Activated CD4-positive, CD25-positive, alpha-beta regulatory T cell (primary cell): ENCODE data around the gene CDH23.
"Not testable (repeated sequence)": the region's sequence is repeated elsewhere in the genome, so short reads cannot be mapped to it uniquely, and the experiment has no call there.

Source experiments
- DNase-seq, 4 experiments: peaks; one replicate each; lab custom pipeline; 2025; lab: John Stamatoyannopoulos, UW

The CDH23 gene

DNA sequence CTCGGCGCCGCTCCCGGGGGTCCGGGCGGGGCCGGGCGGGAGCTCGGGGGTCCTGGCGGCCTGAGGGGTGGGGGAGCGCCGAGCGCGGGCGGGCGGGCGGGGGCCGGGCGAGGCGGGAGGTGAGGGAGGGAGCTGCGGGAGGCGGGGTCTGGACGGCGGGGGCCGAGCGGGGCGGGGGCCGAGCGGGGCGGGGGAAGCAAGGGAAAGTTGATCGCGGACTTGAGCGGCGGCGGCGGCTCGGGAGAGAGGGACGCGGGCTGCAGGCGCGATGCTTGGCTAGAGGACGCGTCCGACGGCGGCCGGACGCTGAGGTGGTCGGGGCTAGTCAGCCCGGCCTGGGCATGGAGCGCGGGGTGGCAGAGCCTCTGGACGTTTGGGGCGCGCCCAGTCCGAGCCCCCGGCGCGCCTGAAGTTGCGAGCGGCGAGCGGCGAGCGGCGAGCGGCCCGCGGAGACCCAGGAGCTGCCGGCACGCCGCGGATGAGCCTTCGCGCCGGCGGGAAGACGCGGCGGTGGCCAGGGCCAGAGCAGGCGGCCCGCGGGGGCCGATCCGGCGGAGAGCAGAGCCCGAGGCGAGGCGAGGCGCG is at the start of gene CDH23:
Gene CDH23 (plus strand): TSS at position 210 of the 585 bp plus-strand sequence. CDS start 42,912 bp downstream, outside the sequence.
- DNase-seq, result no peak

DNA sequence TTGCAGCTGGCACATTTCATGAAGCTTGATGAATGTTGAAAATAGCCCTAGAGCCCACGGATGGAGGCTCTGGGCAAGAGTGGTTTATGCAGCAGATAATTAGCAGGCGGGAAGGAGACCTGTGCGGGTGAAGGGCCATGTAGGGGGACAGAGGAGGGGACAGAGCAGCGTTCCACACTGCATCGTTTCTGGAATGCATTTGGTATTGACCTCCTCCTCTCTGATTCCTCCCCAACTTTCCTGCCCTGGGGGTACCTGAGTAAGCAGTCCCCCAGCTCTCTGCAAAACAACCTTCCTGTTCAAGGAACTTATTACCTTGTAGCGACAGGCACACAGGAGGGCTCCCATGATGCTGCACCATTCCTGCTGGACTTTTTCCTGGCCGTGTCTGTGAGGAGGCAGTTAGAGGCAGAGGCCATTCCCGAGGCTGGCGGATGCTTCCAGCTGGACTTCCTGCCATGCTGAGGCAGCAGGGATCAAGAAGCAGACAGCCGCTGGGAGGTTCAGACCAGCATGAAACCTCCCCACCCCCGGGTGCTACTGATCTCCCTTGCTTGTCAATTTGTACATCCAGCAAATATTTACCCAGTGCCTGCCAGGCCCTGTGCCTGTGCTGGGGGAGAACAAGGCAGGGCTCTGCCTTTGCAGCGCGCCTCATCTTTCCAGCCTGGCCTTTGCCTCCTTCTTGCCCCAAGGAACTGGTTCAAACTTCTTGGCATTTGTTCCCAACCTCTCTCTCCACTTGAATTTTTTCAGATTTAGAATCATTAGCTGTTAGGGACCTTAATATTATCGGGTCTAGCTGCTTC is 48.9 kb upstream of the CDH23 start:
- DNase-seq, result no peak

DNA sequence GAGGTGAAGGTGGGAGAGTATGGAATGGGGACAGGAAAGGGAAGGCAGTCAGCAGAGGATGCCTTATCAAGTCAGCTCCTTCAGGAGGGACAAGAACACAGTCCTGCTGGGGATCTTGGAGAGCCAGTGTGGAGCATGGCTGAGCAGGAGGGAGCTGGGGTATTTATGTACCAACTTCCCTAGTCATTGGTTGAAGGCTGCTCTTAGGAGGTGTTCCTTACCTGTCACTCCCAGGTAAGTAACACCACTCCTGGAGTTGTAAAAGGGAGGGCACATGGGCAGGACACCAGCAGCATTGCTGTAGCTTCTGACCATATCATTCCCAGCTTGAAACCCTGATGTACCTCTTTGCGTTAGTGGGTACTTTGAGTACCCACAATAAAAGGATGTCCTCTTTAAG is 47.9 kb upstream of the CDH23 start:
- DNase-seq, result no peak

DNA sequence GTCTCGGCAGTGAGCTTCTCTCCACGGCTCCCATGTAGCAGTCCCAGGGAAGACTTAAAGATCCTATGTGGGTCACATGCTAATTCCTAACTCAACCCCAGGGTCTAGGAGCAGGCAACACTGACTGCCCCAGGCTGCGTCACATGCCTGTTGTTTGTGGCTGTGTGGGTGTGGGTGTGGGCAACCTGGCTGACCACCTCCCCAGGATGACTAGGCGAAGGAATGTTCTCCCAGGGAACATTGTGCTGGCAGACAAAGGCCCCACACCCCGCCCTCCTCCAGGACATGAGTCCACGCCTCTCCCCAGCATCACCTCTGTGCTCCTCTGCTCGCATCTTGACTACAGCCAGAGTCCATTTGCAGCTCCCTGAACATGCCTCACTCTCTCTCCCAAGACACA is 47.3 kb upstream of the CDH23 start:
- DNase-seq, result no peak

DNA sequence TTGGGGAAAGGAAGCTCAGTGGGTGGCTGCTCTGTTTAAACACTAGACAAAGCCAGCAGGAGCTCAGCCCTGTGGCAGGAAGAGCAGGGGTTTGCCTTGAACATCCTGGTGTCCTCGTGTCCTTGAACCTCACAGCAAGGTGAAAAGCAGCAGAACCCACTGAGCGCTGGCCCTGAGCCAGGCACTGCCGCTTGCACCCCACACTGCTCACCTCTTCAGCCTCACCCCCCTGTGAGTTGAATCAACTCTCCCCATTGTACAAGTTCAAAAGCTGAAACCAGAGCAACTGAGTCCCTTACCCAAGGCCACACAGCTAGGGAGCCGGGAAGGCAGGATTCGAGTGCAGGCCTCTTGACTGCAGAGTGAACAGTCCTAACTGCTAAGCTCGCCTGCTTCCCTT is 45.6 kb upstream of the CDH23 start:
- DNase-seq, result no peak

DNA sequence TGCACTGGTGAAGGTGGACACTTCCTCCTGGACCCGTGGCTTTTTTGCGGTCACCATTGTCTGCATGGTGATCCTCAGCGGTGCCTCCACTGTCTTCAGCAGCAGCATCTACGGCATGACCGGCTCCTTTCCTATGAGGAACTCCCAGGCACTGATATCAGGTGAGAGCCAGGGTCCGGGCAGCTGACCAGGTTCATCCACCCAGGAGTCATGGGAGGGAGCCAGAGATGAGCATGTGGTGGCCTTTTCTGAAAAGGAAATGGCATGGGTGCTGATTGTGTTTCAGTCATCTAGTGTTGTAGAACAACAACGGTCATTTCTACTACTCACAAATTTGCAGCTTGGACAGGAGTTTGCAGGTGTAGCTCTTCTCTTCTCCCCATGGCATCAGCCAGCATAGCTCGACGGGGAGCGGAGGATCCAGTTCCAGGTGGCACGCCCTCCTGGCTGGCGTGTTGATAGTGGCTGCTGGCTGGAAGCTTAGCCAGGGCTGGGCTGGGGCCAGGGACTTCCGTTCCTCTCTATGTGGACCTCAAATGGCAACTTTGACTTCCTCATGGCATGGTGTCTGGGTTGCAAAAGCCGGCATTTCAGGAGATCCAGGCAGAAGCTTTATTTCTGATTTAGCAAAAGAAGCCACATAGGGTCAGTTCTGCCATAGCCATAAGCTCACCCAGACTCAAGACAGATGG is 44.9 kb upstream of the CDH23 start:
- DNase-seq, result no peak

DNA sequence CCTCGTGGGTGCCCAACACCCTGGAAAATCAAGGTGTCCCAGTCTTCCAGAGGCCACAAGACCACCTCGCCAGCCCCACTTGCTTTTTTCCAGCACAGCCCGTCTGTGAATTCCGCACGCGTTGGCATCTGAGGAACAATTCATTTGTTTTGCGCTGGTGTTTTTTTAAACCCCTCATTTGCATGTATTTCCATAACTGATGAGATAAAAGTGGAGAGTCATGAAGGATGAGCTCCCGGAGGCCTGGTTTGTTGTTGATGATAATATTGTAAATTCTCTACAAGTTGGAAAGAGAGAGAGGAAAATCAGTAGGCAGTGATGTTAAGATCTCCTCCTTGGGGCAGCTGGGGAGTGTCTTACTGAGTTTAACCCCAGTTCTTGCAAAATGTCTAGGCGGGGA is 43.1 kb upstream of the CDH23 start:
- DNase-seq, result no peak

DNA sequence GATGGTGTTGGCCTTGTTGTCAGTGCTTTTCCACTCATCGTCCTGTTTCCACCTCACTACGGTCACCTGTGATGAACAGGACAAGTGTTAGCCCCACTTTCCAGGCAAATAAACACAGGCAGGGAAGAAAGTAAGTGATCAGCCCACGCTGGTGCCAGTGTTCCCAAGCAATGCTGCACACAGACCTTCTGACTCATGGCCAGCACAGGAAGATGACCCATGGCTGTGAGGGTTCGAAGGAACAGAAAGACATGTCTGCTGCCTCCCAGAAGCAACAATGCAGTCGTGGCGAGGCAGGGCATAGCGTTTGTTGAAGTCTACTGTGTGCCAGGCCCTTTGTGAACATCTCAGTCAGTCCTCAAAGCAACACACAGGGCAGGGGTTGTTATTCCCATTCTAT is 41.9 kb upstream of the CDH23 start:
- no peak for DNase-seq

DNA sequence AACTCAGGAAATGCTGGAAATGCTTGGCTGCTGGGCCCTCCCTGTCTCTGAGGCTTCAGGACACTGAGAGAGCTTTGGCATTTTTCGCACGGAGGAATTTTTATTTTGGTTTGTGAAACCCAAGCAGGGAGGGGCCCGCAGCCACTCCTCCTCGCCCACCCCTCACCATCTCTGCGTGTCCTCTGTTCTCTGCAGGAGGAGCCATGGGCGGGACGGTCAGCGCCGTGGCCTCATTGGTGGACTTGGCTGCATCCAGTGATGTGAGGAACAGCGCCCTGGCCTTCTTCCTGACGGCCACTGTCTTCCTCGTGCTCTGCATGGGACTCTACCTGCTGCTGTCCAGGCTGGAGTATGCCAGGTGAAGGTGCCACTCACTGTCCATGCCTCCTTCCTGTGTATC is 40.8 kb upstream of the CDH23 start:
- DNase-seq, result no peak

DNA sequence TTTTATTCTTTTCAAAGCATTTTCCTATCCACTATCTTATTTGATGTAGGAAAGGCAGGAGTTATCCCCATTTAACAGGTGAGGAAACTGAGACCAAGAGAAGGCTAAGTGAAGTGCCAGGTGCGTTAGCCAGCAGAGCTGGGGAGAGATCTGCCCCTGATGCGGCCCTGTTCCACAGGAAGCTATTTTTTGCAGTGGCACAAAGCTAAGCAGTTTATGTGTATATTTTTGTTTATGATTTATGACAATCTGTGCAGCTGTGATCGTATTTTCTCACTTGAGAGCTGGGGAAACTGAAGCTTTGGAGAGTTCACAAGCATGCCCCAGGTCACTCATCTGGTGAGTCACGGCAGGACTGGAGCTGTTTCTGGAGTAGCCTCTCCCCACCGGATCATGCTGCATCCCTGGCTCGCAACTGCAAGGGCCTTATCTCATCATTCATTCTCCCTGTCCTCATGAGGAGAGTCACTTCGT is 38.9 kb upstream of the CDH23 start:
- no peak for DNase-seq

DNA sequence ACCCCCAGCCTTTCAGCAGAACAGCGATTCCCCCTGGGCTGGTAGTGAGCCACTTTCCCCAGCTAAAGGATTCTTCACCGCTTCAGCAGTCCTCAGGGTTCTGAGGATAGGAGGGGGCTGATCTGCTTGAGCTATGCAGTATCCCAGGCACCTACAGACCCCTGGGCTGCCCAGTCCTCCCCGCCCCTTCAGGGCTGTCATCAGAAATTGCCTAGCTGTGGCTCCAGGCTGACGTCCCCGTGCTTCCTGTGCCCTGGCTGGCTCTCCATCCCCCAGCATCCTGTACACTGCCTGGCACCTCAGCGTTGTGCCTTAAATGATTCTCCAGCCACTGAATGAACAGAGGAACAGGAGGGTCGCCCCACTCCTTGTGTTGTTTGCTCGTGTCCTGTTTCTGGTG is 38.4 kb upstream of the CDH23 start:
- no peak for DNase-seq

DNA sequence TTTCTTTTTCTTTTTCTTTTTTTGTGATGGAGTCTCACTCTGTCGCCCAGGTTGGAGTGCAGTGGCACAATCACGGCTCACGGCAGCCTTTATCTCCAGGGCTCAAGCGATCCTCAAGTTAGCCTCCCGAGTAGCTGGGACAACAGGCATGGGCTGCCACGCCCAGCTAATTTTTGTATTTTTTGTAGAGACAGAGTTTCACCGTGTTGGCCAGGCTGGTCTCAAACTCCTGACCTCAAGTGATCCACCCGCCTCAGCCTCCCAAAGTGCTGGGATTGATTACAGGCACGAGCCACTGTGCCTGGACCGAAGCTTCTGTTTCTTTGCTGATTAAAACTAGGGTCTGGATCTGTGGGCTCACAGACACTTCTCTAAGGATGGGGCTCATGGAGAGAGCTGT is 37.8 kb upstream of the CDH23 start:
- DNase-seq, result not testable (repeated sequence)

DNA sequence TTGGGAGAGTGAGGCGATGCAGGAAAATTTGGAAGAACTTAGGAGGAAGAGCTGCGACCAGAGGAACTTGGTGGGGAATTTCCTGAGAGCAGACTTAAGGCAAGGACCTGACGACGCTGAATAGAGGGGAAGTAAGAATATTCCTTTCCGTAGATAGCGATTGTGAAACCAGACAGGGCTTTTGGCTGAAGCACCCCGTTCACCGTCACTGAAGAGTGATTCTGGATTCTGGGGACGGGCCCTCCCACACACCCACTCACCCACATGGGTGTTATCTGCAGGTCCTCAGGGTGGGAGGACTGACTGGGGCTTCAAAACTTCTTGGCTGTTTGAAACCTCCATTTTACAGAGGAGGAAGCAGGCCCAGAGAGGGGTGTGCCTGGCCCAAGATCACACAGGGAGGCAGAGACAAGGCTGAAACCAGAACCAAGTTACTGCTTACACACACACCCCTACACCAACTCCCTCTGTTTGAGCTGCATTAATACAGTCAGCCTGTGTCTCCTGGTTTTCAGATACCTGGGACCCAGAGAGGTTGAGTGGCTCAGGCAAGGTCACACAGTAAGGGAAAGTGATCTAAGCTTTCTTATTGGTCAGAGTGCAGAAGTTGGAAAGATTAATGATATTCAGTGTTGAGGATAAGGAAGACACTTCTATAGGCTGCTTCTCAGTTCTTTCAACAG is 37.2 kb upstream of the CDH23 start:
- no peak for DNase-seq

DNA sequence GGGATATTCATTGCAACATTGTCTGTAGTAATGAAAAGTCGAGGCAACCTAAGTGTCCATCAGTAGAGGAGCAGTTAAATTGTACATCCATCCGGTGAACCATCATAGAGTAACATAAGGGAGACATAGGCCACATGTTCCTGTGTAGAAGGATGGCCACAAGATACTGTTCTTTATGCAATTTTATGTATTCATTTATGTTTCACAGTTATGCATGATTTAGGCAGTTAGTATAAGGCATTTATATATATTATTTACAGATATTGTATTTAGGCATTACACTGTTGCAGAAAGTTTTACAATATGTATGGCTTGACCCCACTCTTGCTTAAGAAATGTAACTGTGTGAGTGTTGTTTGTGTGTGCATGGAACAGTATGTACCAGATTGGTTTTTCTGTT is 36.0 kb upstream of the CDH23 start:
- DNase-seq, result no peak

DNA sequence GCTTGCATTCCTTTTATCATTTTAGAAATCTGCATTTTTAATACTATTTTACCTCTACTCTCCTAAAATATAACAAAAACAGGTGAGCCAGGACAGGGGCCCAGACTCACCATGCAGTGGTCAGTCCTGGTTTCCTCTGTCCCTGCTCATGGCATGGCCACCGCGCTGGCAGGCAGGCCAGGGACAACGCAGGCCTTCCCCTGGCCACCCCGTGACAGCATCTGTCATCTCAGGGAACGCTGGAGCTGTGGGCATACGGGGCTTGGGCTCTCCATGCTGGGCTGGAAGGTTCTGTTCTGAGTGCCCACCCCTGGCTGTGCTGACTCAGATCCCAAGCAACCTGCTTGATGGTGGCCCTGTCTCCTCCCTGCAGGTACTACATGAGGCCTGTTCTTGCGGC is 35.1 kb upstream of the CDH23 start:
- DNase-seq, result no peak

DNA sequence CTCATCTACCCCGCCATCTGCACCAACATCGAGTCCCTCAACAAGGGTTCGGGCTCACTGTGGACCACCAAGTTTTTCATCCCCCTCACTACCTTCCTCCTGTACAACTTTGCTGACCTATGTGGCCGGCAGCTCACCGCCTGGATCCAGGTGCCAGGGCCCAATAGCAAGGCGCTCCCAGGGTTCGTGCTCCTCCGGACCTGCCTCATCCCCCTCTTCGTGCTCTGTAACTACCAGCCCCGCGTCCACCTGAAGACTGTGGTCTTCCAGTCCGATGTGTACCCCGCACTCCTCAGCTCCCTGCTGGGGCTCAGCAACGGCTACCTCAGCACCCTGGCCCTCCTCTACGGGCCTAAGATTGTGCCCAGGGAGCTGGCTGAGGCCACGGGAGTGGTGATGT is 34.6 kb upstream of the CDH23 start:
- DNase-seq, result no peak

DNA sequence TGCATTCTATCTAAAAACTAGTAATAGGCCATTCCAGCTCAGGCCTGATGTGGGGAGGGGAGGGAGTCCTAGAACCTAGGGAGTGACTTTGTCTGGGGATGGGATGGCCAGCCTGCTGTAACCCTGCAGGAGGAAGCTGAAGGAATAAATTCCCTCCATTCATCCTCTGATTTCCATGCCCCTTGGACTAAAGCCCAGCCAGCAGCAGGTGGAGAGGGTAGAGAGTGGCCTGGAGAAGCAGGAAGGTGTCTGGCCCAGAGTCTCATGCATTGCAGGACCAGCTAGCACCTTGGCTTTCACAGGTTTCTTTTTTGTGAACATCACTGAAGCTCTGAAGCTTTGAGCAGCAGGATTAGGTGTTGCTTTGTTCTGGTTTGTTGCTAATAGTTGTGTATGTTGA is 32.8 kb upstream of the CDH23 start:
- DNase-seq, result no peak

DNA sequence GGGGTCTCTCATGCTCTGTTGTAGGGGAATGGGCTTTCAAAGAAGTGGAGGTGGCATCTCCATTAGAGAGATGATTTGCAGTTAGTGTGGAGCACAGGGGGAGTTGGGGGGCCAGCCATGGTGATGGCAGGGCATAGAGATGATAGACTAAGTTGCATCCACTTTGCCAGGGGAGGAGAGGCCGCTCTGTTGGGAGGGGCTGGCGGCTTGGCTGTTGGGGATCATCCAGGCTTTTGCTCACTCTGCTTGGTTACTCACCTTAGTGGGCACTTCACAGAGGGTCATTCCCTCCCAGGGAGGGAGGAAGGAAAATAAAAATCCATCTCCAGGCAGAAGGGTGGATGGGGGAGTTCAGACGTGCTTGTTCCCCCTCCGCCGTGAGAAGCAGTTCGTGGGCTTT is 31.4 kb upstream of the CDH23 start:
- DNase-seq, result no peak

DNA sequence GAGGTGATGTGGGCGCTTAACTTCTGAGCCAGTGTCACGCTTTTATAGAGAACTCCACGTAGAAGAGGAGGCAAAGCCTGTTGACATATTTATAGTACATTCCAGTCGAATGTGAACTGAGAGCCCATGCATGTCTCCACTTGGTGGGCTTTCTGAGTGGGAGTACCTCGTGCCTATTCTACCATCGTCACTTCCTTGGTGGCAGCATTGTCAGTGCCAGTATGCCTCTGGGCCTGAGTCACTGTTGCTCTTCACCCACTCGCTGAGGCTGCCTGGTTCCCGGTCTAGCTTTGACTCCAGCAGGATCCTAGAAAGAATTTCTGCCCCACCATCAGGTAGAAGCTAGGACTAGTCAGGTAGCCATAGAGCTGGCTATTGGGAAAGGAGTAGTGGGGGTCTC is 30.0 kb upstream of the CDH23 start:
- DNase-seq, result no peak

DNA sequence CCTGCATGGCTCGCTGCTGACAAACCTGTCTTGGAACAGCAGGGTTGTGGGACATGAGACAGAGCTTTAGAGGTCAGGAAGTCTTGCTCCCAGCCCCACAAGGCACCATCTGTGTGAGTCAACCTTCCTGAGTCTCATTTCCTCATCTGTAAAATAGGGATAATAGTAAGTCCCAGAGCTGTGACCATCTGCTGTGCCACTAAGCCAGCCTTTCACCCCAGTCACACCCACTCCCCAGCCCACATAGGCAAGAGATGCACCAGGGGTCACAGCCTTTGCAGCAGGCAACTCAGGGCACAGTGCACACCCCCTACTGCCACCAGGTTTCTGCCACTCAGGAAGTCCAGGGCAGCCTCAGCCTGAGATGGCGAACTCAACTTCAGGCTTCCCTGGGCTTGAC is 29.4 kb upstream of the CDH23 start:
- DNase-seq, result no peak

DNA sequence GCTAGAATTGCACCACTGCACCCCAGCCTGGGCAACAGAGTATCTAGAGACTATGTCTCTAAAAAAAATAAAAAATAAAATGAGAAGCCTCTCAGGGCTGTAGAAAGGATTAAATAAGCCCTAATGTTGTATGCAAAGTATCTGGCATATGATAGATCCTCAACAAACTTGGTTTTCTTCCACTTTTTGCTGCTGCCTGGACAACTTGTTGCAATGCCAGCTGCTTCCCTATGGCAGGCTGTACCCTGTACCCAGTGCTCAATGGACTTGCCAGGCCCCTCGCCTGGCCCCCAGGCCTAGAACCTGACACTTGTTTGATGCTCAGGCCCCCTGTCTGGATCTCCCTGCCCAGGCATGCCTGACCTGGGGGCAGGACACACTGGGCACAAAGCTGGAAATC is 28.5 kb upstream of the CDH23 start:
- DNase-seq, result no peak

DNA sequence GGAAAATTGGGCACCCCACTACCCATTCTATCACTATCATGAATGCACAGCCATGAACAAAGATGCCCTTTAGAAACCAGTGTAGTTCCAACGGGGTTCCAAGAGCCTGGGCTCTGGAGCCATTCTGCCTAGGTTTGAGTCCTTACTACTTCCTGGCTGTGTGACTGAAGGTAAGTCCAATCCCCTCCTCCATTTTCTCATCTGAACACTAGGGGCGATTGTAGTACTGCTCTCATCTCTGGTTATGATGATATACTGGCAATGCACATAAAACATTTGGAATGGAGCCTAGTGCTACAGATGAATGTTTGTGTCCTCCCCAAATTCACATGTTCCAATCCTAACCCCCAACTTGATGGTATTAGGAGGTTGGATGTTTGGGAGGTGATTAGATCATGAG is 28.1 kb upstream of the CDH23 start:
- no peak for DNase-seq

DNA sequence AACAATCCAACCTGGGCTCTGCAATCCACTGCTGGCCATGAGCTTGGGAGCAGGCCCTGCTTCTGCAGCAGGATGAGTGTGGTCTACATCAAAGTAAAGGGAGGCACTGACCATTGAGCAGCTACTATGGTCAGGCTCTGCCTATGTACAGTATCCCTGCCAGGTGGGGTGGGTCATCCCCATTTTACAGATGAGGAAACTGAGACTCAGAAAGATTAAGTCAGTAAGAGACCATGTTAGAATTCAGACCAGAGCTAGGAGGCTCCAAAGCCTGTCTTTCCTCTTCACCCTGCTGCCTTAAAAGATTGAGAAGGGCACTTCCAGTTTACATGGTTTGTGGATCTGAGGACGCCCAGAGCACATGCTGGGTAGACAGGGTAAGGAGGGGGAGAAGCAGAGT is 27.1 kb upstream of the CDH23 start:
- no peak for DNase-seq
